Psoas muscle (tissue), 8 donors: ENCODE results near the gene CPD. TPM values are rescaled to one million over a fixed set of nuclear protein-coding genes. Genes with fewer than 3 reads are reported as not detected.
A peak's percentile ranks its signal among the peaks of the same experiment; 100 is the strongest.

Source experiments
- ATAC-seq, 4 donors: fragments of 200-7000 bp; cut with Tn5 transposase; one replicate each; pipeline ENCODE4 v1.9.1; 2020; ENCODE audit warnings: moderate library complexity in 3 of 4, mild to moderate bottlenecking in 2 of 4
- DNase-seq, 2 donors: peaks; one replicate each; pipeline ENCODE4 v3.0.0-alpha.2; 2020
- H3K27ac ChIP-seq: fragments of 200-600 bp; one replicate; pipeline ENCODE4 v1.8.0; 2022
- H3K27me3 ChIP-seq, 3 donors: fragments of 200-600 bp in 1 of 3; one replicate each; pipeline versions ENCODE4 v1.6.1 to v1.8.0; 2013 to 2022; ENCODE audit warnings: low read length in 2 of 3, mild to moderate bottlenecking in 2 of 3, moderate library complexity in 1 of 3; ENCODE audit not compliant: insufficient read depth in 3 of 3
- H3K36me3 ChIP-seq, 2 donors: fragments of 200-600 bp in 1 of 2; one replicate each; pipeline versions ENCODE4 v1.6.1 to v1.8.0; 2013 to 2022; ENCODE audit warnings: low read depth in 1 of 2, mild to moderate bottlenecking in 1 of 2, moderate library complexity in 1 of 2; ENCODE audit not compliant: insufficient read depth in 1 of 2
- H3K4me1 ChIP-seq: fragments of 200-600 bp; one replicate; pipeline ENCODE4 v1.8.0; 2022
- H3K4me3 ChIP-seq: fragments of 200-600 bp; one replicate; pipeline ENCODE4 v1.8.0; 2022; ENCODE audit warnings: mild to moderate bottlenecking
- H3K9me3 ChIP-seq: fragments of 200-600 bp; one replicate; pipeline ENCODE4 v1.8.0; 2022
- CTCF ChIP-seq: fragments of 200-600 bp; IDR thresholded peaks from one replicate; pipeline ENCODE4 v1.8.0; 2022; ENCODE audit warnings: antibody characterized with exemption
- WGBS, 3 donors: extraction: QIAGEN DNeasy Blood & Tissue Kit; methylation state at CpG; one replicate each; pipeline versions ENCODE4 v1.1.6 to v1.1.7; 2013; 5-methylcytosine and 5-hydroxymethylcytosine counted together
- intact Hi-C, 2 donors: fragments of 100-400 bp; cut with DNase I; formaldehyde crosslinking; loops; one replicate each; pipeline versions ENCODE4 v1.11.0 to v1.14.2; 2022
- polyA plus RNA-seq, 3 donors: library from polyadenylated mRNA; stranded (reverse); fragments of 200-250 nt; gene quantifications; one replicate each; pipeline ENCODE4 v1.2.3, GENCODE V29; 2013
- total RNA-seq, 4 donors: library from RNA; stranded (reverse); fragmentation: NEBNext Ultra II Directional in 2 of 4; extraction: Animal tissue kit (Norgen Biotek cat#: 25700) in 2 of 4; gene quantifications; one replicate each; pipeline versions ENCODE4 v1.2.1 to v1.2.4, GENCODE V29; 2021 to 2023
- donor health status: healthy with polysubstance abuse.
- donor health status: DM: no; HTN: no; CAD: no; lungs with moderate emphysema.
- donor health status: Bipolar disorder and iron deficiency.
- donor health status: healthy.
- donor health status: DM: yes; HTN: yes; CAD: no.
- donor health status: DM: no; HTN: no; CAD: no.
- donor health status: DM: no; HTN: no; CAD: no.
- donor health status: DM: yes; HTN: yes; CAD: no.

CPD gene
- total and polyA plus RNA-seq, 7 donors = 5.6 to 29.3 (median 18.6) TPM

- Histone ChIP-seq H3K36me3 (peaks cover 0 to 88% of the 10 kb centered on the region in 2 donors), H3K27ac (peak overlapping the region; percentile 57)
- TF ChIP-seq CTCF = no peak
These were observed 103.8 kb downstream of the CPD start for GRCh38 chr17:30482555-30482954.

GRCh38 chr17:30483159-30483558, 104.4 kb downstream of the CPD start:
- Histone ChIP-seq H3K36me3 (peaks cover 0 to 94% of the 10 kb centered on the region in 2 donors), H3K9me3 (no peaks in the 10 kb centered on the region), H3K4me3 (no peak overlapping the region), H3K27ac (peak overlapping the region; percentile 57), H3K27me3 (no peaks in the 10 kb centered on the region), H3K4me1 (peaks cover 13% of the 10 kb centered on the region)
- no peak for TF ChIP-seq CTCF
- ATAC-seq = no peak
- 88 to 100% (median 94%) methylated on average over 1 of the region's 1 CpG for WGBS, 3 donors
- intact Hi-C loops = no loop called here
- DNase-seq = no peak

More at GRCh38 chr17:30482555-30482954, 103.8 kb downstream of the CPD start:
- Histone ChIP-seq H3K4me1 (peaks cover 16% of the 10 kb centered on the region), H3K4me3 (no peak overlapping the region), H3K27me3 (no peaks in the 10 kb centered on the region), H3K9me3 (no peaks in the 10 kb centered on the region)
- intact Hi-C loops = no loop called here
- no peak for DNase-seq
- peak in 1 of 4 donors; percentile 54 for ATAC-seq

- no peaks in the 10 kb centered on the region for H3K9me3 ChIP-seq
- H3K36me3 ChIP-seq = peaks cover 4 to 99% of the 10 kb centered on the region in 2 donors
- no peaks in the 10 kb centered on the region for H3K4me1 ChIP-seq
- no peak for TF ChIP-seq CTCF
- H3K27ac ChIP-seq = no peak overlapping the region
- 34 to 46% (median 42%) methylated on average over 2 of the region's 2 CpGs for WGBS, 3 donors
- no peak for ATAC-seq
- intact Hi-C loops = no loop called here
- no peak for DNase-seq
- H3K27me3 ChIP-seq = no peaks in the 10 kb centered on the region
- no peak overlapping the region for H3K4me3 ChIP-seq
These were observed 115.1 kb downstream of the CPD start for GRCh38 chr17:30493780-30494179.

GRCh38 chr17:30495586-30495985, 116.9 kb downstream of the CPD start:
- H3K9me3 ChIP-seq = no peaks in the 10 kb centered on the region
- ATAC-seq (no peak), DNase-seq (no peak)
- no peak overlapping the region for H3K27ac ChIP-seq
- no peak for TF ChIP-seq CTCF
- H3K36me3 ChIP-seq = peaks cover 4 to 98% of the 10 kb centered on the region in 2 donors
- H3K4me1 ChIP-seq = no peaks in the 10 kb centered on the region
- H3K27me3 ChIP-seq = no peaks in the 10 kb centered on the region
- H3K4me3 ChIP-seq = no peak overlapping the region
- intact Hi-C loops = no loop called here

DNA sequence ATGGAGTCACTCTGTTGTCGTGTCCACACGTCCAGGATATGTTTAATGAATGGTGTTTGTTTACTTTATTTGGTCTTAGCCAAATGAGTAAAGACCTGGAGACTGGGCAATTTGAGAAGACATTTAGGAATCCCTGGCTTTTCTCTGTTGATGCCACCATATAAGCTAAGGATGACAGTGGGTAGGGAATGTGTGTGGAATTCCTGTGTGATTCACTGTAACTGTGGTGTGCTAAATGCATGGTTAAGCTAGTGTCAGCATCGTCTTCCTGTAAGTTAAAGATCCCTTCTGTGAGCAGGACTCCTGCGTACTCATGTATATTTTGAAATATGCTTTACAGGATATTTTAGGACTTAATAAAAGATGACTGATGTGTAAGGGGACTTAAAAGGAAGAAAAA, 124.8 kb downstream of the CPD start:
- Histone ChIP-seq H3K27me3 (no peaks in the 10 kb centered on the region), H3K9me3 (no peaks in the 10 kb centered on the region), H3K36me3 (peaks cover 2 to 94% of the 10 kb centered on the region in 2 donors), H3K27ac (no peak overlapping the region), H3K4me3 (no peak overlapping the region), H3K4me1 (no peaks in the 10 kb centered on the region)
- 81 to 83% (median 82%) methylated on average over 4 of the region's 4 CpGs for WGBS, 3 donors
- no peak for TF ChIP-seq CTCF
- ATAC-seq (no peak), DNase-seq (no peak)
- intact Hi-C loops = no loop called here
